NB4 (cell line): ENCODE measurements around the gene HOXA5.

ENCODE experiments used
- DNase-seq: peaks from one replicate; pipeline ENCODE4 v3.0.0; 2010; ENCODE audit warnings: low read depth
- H3K4me3 ChIP-seq: one replicate; pipeline ENCODE4 v1.5.1; 2011; ENCODE audit warnings: mild to moderate bottlenecking, low read depth, low read length, moderate library complexity
- MYC ChIP-seq: IDR thresholded peaks from 2 replicates; pipeline ENCODE4 v1.6.1; 2011; ENCODE audit warnings: low read depth, low read length
- POLR2A ChIP-seq: IDR thresholded peaks from 2 replicates; pipeline ENCODE4 v1.6.1; 2011; ENCODE audit warnings: mild to moderate bottlenecking; ENCODE audit not compliant: insufficient read length; ENCODE audit errors: extremely low read depth
- TF ChIP-seq, protein P1 (sequence below): IDR thresholded peaks from one replicate; pipeline ENCODE4 v1.5.1; 2012; ENCODE audit warnings: low read depth, low read length
- TF ChIP-seq, protein P2 (sequence below): IDR thresholded peaks from 2 replicates; pipeline ENCODE4 v1.6.1; 2011; ENCODE audit warnings: low read depth, low read length

Gene HOXA5

DNA sequence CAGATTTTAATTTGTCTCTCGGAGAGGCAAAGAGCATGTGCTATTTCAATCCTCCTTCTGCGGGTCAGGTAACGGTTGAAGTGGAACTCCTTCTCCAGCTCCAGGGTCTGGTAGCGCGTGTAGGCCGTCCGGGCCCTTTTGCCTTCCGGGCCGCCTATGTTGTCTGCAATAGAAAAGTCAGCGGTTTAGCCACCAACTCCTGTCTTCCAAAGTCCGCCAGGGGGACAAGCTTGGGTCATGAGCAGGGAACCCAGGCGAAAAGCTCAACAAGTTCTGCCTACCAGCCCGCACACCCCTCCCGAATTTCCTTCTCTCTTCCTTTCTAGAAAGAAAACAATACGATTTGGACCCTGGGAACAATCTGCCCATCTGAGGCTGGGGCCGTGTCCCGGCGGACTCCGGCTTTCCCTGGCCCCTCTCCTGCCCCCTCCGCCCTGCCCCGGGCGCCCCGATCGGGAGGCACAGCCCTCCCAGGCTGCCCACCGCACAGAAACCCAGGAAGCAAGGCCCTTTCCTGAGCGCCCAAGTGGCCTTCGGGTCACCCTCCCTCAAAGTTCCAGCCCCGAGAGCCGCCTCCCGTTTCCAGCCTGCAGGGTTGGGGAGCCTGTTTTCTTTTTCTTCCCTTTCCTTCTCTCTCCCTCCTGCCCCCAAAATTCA is 1.4 kb downstream of the HOXA5 start:
- TF ChIP-seq MYC (no peak), POLR2A (no peak)
- TF ChIP-seq, protein P1, sequence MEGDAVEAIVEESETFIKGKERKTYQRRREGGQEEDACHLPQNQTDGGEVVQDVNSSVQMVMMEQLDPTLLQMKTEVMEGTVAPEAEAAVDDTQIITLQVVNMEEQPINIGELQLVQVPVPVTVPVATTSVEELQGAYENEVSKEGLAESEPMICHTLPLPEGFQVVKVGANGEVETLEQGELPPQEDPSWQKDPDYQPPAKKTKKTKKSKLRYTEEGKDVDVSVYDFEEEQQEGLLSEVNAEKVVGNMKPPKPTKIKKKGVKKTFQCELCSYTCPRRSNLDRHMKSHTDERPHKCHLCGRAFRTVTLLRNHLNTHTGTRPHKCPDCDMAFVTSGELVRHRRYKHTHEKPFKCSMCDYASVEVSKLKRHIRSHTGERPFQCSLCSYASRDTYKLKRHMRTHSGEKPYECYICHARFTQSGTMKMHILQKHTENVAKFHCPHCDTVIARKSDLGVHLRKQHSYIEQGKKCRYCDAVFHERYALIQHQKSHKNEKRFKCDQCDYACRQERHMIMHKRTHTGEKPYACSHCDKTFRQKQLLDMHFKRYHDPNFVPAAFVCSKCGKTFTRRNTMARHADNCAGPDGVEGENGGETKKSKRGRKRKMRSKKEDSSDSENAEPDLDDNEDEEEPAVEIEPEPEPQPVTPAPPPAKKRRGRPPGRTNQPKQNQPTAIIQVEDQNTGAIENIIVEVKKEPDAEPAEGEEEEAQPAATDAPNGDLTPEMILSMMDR, result no peak
- DNase-seq, result no peak
- H3K4me3 ChIP-seq, result no peak overlapping the region

DNA sequence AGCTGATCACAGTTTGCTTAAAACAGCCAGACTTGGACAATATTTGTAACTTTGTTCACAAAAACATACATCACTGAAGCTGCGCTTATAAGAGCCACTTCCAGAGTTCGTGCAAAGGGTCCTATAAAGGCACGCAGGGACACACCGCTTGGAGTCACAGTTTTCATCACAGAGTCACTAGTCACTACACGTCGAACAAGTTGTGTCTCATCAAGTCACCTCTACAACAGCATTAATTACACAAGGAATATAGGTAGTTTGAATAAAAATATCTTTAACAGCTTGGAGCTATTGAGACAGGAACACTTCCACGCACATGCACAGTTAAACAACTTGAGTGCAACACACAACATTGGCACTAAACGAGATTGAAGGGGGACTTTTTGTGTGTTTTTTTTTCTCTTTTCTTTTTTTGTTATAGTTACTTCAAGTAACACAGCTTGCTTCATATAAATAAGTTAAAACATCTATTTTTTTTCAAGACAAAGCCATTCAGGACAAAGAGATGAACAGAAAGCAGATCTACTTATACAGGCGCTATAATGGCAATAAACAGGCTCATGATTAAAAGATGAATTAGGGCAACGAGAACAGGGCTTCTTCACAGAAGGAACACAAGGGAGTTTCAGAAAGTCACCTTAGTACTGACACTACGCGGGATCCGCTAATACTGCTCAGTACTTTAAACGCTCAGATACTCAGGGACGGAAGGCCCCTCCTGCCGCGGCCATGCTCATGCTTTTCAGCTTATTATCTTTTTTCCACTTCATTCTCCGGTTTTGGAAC is 2.2 kb downstream of the HOXA5 start:
- no peak overlapping the region for H3K4me3 ChIP-seq
- no peak for TF ChIP-seq MYC
- TF ChIP-seq POLR2A, result no peak
- TF ChIP-seq, protein P2, sequence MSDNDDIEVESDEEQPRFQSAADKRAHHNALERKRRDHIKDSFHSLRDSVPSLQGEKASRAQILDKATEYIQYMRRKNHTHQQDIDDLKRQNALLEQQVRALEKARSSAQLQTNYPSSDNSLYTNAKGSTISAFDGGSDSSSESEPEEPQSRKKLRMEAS, result no peak
- TF ChIP-seq, protein P1, result no peak
- no peak for DNase-seq

DNA sequence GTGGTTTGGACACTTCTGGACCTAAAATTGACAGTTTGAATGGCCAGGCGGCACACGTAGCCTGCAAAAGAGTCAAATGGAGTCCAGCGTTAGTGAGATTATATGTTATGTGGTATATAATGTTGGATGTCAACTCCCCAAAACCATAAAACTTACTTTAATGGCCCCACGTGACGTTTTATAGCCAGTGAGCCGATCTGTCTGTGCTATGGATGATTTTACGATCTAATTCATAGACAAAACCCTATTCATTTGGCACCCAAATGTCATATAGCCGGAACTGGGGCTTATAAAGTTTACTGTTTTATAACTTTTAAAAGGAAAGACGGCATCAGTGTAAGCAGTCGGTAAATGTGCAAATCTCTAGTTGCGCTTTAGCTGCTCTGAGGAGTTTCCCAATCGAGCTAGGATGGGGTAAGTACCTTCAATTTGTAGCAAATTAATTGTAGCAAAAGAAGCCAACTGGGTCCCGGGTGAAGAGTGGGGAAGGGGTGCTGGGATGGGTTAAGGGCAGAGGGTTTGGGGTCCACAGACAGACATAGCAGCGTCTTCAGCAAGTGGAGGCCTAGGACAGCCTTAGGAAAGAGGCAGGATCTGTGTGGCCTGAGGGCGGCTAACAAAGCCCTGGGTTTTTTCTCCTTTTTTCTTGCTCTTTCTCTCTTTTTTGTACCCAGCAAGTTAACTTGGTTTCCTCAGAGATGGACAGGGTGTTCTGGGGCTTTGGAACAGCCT is 3.2 kb downstream of the HOXA5 start:
- DNase-seq, result no peak
- H3K4me3 ChIP-seq, result no peak overlapping the region
- TF ChIP-seq POLR2A, result no peak
- no peak for TF ChIP-seq MYC
- TF ChIP-seq, protein P1, result no peak
- TF ChIP-seq, protein P2, result no peak

DNA sequence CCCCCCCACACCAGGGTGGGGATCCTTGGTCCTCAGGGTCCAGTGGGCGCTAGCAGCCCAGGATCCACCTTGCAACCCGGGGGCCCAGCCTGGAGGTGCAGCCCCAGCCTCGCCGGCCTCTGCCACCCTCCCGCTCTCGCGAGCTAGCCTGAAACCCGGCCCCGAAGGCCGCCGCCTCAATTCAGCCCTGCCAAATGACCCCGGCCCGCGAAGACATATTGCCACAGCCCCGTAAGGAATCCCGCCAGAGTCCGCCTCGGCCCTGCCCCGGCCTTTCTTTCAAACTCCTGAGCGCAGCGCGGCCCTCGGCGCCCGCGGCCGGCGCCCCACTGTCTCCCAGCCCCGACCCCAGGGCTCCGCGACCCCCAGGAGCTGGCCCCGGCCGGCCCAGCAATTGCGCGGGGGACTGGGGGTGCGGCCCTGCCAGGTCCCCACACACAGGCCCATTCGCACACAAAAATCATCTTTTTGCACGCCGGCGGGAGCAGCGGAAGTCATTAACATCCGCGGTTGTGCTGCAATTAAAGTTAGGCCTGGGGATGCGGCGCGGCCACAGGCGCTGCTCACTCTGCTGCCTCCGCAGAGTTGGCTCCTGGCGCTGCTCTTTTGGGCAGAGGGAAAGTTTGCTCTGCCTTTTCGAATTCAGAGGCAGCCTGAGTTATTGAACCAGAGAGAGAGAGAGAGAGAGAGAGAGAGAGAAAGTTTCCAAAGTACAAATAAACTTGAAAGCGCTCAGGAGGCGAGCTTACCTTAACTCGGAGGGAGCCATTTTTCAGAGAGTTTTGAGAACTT is 4.0 kb downstream of the HOXA5 start:
- no peak for DNase-seq
- no peak overlapping the region for H3K4me3 ChIP-seq
- TF ChIP-seq, protein P1, result no peak
- TF ChIP-seq, protein P2, result no peak
- TF ChIP-seq POLR2A (no peak), MYC (no peak)

DNA sequence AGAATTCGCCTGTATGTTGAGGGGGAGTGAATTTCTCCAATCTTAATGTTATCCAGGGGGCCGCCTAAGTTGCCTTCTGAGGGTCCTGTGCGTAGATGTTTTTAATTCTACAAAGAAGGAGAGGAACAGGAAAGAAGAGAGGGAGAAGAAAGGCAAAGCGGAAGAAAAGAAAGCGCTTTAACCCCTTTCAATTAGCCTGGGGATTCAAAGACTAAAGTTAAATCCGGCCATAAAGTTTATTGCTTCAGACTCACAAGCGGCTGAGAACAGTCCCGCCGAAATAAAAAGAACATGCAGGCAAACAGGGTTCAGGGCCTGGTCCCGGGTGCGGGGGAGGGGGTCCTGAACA is 4.5 kb downstream of the HOXA5 start:
- H3K4me3 ChIP-seq, result no peak overlapping the region
- TF ChIP-seq POLR2A (no peak), MYC (no peak)
- TF ChIP-seq, protein P1, result no peak
- TF ChIP-seq, protein P2, result no peak
- no peak for DNase-seq
